Ureter (tissue), 1 donor: ENCODE results near the gene BRMS1. TPM values are rescaled to one million over a fixed set of nuclear protein-coding genes. Genes with fewer than 3 reads are reported as not detected.
"Not testable (repeated sequence)": the region's sequence is repeated elsewhere in the genome, so short reads cannot be mapped to it uniquely, and the experiment has no call there.

Source experiments
- DNase-seq: peaks from one replicate; pipeline ENCODE4 v3.0.0-alpha.2; 2020; ENCODE audit warnings: low spot score
- total RNA-seq: library from RNA; stranded (reverse); gene quantifications from one replicate; pipeline ENCODE4 v1.2.4, GENCODE V29; 2023
- donor health status: DM: yes; HTN: yes; CAD: no.

Gene BRMS1
- total RNA-seq, 1 donor from 2014 or later: 25.7 TPM

- DNase-seq: no peak
Measured at GRCh38 chr11:66363805-66364535, 19.1 kb upstream of the BRMS1 start.

DNA sequence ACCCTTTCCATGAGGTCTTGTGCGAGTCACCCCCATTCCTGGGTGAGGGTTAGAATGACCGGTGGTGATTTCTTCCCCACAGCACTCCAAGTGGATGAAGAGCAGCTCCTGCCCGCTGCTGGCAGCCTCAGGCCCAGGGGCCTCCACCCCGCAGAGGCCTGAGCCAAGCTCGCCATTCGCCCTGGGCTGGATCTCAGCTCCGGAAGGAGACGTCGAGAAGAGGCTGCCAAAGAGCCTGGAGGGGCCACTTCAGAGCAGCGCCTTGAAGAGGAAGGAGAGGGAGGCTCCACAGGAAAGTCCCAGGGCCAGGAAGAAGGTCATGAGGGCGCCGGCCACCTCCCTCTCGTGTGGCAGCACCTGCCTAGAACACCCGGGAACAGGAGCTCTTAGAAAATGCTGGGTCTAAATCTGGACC, 18.3 kb upstream of the BRMS1 start:
- no peak for DNase-seq

- no peak for DNase-seq
Measured at GRCh38 chr11:66362481-66363147, 17.7 kb upstream of the BRMS1 start.

DNA sequence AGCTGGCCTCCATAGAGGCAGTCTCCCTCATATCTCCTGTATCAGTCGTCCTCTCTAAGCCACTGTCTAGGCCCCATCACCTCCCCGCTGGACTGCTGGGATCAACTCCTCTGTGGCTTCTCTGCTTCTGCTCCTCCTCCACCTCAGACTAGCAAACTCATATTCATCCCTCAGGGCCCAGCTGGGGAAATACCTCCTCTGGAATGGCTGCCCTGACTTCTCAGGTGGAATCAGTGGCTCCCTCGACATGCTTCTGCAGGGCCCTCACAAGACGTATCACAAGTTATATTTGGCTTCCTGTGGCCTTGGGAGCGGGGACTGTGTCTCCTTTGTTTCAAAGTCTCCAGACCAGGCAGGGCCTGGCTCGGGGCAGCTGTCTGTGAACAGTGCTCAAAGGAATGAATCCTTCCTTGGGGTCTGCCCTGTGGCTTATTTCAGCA, 16.6 kb upstream of the BRMS1 start:
- no peak for DNase-seq

DNA sequence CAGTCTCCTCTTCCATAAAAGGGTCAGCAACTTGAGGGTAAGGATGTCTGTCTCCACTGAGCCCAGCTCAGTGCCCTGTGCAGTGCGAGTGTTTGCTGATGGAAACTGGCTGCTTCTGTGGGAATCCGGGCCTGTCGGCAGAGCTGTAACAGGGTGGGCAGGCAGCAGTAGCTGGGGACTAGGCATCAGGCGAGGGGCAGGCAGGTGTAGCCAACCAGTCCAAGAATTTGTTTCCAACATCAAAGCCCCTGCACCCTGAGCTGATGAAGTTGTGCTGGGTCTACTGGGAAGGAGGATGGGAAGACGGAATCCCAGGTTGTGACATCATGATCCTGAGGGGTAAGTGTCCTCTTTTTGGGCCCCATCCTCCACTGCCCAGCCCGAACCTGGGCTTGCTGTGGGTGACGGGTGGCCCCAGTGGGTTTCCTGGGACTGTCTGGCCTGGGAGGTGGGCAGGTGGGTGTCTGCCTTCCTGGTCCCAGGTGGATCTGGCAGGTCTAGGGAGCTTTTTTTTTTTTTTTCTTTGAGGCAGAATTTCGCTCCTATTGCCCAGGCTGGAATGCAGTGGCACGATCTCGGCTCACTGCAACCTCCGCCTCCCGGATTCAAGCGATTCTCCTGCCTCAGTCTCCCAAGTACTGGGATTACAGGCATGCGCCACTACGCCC, 15.6 kb upstream of the BRMS1 start:
- DNase-seq: no peak

- no peak for DNase-seq
Measured at GRCh38 chr11:66359662-66360087, 14.8 kb upstream of the BRMS1 start.

DNA sequence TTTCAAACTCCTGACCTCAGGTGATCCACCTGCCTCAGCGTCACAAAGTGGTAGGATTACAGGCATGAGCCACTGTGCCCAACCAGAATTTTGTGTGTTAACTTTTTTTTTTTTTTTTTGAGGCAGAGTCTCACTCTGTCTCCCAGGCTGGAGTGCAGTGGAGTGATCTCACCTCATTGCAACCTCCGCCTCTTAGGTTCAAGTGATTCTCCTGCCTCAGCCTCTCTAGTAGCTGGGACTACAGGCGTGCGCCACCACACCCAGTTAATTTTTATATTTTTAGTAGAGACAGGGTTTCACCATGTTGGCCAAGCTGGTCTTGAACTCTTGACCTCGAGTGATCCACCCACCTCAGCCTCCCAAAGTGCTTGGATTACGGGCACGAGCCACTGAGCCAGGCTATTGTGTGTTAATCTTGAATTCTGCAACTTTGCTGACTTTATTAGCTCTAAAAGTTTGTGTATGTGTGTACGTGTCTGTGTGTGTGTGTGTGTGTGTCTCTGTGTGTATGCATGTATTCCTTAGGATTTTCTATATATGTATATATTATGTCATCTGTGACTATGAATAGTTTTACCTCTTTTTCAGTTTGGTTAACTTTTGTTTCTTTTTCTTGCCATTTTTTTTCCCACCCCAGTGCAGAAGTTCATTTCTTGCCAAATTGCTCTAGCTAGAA, 5.8 kb upstream of the BRMS1 start:
- DNase-seq: not testable (repeated sequence)

DNA sequence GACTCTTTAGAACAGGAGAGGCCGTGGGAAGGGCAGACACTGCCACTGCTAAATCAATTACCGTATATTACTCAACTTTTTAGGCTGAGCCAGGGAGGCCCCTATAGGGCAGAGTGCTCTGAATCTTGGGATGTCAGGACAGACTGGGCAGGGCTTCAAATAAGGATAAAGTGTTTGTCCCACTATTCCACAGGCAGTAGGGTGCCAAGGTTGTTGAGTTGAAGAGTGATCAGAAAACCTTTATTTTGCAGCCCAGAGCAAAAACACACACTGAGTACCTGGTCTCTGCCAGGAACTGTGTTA, 4.1 kb upstream of the BRMS1 start:
- DNase-seq: no peak

DNA sequence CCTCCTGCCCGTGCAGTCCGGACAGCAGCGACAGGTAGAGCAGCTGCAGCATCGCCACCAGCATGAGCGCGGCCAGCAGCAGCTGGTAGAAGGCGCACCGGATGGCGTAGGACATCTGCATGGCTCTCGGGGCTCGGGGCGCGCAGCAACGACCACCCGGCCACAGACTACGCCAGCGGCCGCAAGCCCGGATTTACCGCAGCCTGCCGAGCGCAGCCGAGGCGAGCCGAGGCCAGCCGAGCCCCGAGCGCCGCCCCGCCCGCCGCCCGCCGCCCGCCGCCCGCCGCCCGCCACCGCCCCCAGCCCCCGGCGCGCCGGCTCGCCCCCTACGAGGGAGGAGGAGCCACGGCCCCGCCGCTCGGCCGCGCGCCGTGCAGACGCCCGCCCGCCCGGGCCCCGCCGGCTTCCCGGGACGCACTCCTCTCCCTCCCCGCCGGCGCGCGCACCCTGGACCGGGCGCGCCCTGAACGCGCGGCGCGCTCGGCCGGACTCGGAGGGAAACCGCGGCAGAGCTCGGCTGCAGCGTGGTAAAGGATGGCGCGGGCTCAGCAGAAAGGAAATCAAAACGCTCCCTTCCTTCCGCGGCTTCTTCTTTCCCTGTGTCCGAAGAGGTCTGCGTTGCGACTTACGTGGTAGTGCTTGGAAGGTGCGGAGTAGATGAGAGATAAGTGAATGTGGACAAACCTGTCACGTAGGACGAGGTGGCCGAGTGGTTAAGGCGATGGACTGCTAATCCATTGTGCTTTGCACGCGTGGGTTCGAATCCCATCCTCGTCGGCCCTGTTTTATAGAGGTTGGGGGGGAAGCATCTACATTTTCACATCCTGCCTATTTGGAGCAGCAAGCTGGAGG, 2.7 kb upstream of the BRMS1 start, which contains the start of gene B4GAT1:
B4GAT1 (minus strand) TSS at position 205 of the 852 bp plus-strand sequence; CDS start at position 121, 84 bp downstream.
- DNase-seq: peak; percentile 93

DNA sequence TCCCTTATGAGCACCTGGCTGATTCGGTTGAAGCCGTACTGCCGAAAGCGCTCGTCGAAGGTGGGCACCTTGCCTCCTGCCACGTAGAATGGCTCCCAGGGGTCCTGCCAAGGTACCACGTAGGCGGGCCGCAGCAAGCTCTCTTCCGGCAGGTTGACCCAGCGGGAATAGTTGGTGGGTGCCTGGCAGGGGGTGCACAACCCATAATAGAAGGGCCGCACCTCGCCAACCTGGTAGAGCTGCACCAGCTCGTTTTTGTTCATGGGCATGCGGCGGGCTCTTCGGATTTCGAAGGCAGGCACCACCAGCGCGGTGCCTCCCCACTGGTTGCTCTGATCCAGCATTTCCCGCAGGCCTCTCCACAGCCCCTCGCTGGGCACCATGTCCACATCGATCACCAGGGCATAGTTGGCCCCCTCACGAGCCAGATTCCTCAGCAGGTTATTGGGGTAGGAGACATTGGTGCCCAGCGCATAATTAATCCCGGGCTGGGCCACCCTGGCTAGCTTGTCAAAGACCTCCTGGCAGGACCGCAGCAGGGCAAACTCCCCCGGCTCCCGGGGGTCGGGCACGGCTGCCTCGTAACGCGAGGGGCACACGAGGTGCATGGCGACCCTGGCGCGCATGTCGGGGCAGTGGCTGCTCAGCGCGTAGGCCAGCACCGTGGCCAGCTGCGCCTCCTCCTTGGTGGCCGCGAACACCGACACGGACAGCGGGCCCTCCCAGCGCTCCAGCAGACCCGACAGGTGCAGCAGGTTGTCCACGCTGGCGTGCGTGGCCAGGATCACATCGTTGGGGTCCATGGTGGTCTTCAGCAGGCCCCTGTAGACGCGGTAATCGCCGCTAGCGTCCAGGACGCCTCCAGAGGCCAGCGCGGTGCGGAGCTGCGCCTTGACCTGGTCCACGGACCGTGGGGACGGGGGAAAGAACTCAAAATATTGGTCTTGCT, 1.8 kb upstream of the BRMS1 start:
- DNase-seq: no peak

DNA sequence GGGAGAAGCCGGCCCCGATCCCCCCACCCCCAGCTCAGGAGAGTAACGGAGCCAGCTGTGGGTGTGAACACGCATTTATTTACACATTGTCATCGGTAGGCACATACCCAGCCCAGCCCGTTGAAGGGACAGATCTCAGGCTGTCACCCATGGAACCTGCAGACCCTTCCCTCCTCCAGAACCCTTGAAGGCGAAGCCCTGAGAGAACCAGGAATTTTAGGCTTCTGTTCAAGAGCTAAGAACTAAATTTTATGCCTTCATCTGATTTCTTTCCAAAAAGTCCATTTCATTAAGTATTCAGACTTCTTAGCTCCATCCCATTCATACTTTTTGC, 379 bp upstream of the BRMS1 start:
- DNase-seq: no peak

DNA sequence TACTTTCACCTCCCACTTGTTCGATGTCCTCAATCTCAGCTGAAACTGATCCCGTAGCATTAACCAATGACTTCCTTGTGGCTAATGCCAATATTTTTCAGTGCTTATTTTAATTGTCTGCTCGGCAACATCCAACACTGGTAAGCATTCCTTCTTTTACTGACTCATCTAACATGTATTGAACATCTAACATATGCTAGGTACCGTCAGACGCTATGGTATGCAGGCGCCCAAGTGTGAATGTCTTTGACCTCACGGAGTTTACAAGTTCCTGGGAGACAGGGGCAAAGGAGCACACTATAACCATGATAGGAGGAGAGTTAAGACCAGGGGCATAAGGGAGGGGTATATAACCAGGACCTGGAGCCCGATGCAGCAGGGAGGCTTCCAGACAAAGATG, 1.7 kb downstream of the BRMS1 start:
- no peak for DNase-seq

- DNase-seq: no peak
Measured at GRCh38 chr11:66341502-66342126, 3.3 kb downstream of the BRMS1 start.

- no peak for DNase-seq
Measured at GRCh38 chr11:66340596-66341501, 4.1 kb downstream of the BRMS1 start.

GRCh38 chr11:66339686-66340483, 5.0 kb downstream of the BRMS1 start:
- no peak for DNase-seq

DNA sequence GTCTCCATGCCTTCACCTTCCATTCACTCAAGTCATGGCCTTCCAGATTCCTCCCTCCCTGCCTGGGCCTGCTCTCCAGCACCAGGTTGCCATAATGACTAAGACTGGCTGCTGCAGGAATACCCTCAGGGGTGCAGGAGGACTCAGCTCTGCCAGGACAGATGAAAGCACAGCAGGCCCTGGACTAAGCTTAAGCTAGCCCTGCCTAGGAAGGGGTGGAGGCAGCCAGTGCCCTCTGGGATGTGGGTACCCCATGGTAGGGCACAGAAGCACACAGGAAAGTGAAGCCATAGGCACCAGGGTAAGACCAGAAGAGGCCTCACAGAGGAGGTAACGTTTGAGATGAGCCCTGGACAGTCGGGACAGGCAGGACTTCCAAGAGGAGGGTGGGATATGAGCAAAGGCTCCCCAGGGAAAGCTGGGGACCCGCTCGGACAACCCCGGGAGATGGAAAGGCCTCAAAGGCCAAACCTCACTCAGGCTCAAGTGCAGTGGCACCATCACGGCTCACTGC, 5.7 kb downstream of the BRMS1 start:
- no peak for DNase-seq

DNA sequence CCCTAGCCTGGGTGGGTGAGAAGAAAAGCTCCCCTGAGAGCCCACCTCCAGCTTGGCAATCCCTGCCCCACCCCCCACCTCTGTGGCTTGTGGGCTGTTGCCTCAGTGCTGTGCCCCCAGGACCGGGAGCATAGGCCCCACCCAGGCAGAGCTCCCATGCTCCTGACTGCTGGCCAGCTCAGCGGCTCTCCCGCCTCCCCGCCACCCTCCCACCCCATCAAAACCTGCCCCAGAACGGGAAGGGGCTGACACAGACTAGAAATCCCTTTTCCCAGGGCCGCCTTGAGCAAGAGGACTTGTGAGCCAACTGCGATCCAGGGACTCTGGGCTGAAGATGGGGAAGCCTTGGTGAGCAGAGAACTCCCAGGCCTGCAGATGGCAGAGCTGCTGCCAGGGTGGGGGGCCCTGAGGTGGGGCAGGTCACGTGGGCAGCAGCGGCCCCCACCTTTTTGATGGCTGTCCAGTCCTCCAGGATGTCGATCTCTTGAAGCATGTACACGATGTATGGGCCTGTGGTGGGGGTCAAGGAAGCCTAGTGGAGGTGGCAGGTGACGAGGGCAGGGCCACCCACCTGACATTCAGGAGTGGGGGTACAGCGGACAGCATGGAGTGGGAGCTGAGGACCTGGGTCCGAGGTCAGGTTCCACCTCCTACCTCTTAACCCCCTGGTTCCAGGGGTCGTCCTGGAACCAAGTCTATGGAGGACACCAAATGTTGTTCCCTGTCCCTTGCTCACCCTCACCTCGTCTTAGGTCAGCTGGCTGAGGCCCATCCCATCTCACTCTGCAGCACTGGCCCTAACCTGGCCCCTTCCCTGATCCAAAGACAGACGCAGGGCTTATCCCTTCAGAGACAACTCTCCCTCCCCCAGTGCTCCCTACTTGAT, 6.4 kb downstream of the BRMS1 start:
- no peak for DNase-seq
